Skin of body (tissue), 2 donors: ENCODE measurements around the gene AHCY. TPM values are rescaled to one million over a fixed set of nuclear protein-coding genes. Genes with fewer than 3 reads are reported as not detected.

Experiments used
- DNase-seq: peaks from one replicate; lab custom pipeline; 2025; lab: John Stamatoyannopoulos, UW
- total RNA-seq: library from RNA; depleted of rRNA; stranded (reverse); fragments of >200 nt; gene quantifications from one replicate; pipeline ENCODE4 v1.2.3, GENCODE V29; 2014

Gene AHCY
- total RNA-seq, 1 donor from 2014 or later, result 57.6 TPM

DNA sequence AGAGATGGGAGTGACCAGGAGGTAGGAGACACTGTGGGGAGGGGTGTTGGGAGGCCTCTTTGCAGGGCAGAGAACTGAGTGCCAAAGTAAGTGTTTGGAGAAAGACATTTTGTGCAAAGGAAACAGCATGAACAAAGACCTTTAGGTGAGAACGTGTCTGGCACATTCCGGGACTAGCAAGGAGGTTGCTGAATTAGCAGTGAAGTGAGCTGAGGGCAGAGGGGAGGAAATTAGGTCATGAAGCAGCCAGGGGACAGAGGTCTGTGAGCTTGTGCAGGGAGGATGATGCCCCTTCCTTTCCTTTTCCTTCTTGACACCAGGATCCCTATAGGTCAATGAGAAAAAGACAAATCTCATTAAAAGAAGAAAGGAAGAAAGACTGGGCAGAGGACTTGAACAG, 21.4 kb upstream of the AHCY start:
- no peak for DNase-seq

DNA sequence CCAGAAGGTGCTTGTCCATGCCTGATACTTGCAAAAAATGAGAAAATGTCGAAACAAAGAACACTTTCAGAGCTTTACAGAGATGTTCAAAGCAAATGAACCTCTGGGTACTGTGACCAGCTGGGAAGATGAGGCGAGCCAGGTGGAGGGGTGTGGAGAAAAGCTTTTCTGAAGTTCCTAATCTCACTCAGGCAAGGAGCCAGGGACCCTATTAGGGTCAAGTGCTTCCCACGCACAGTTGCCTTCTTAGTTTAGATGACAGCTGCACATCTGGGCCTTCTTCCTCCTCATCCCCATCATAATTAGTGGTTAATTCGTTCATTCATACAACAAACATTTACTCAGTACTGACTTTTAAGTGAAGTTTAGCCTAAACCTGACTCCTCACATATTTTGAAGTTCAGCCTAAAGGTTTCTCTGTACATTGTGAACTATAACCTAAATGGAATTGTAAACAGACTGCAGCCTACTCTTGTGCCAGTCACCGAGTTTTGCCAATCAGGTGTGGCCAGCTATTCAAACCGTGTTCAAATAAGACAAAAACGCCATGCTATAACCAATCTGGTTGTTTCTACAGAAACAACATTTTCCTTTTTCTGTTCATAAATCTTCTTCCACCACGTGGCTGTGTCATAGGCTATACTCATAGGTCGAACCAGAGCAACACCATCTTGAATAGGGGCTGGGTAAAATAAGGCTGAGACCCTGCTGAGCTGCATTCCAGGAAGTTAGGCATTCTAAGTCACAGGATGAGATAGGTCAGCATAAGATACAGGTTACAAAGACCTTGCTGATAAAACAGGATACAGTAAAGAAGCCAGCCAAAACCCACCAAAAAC, 19.3 kb upstream of the AHCY start:
- no peak for DNase-seq

DNA sequence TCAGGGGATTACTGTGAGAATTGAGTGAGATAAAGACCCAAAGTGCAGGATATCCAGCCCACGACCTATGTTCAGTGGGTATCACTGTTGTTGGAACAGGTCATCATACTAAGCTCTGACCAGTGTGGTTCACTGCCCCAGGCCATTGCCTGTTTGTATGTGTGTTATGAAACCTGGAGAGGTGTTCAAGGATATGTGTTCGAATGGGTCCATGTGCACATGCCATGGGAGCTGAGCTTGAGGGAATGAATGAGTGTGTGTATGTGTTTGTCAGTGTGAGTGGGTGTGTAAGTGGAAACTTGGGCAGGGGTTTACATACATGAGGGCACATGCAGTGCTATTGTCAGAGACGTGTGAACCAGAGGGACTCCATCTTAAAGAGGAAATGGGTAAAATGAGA, 17.7 kb upstream of the AHCY start:
- DNase-seq, result no peak

DNA sequence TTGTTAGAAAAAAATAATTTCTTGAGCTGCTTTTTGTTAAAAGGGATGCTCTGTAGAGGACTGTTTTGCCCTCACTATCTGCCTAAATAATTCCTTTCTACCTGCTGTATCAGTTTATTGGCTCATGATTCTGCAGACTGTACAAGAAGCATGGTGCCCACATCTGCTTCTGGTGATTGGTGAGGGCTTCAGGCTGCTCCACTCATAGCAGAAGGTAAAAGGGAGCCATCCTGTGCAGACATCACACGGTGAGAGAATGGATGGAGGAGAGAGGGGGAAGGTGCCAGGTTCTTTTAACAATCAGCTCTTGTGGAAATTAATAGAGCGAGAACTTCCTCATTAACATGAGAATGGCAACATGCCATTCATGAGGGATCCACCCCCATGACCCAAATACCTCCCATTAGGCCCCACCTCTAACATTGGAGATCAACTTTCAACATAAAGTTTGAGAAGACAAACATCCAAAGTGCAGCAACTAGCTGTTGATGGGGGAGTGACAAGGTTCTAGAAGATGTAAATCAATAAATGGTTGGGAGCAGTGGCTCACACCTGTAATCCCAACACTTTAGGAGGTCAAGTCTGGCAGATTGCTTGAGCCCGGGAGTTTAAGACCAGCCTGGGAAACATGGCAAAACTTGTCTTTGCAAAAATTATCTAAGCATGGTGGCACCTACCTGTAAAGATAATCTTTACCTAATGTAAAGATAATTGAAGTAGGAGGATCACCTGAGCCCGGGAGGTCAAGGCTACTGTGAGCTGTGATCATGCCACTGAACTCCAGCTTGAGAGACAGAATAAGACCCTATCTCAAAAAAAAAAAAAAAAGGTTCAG, 15.7 kb upstream of the AHCY start:
- no peak for DNase-seq

DNA sequence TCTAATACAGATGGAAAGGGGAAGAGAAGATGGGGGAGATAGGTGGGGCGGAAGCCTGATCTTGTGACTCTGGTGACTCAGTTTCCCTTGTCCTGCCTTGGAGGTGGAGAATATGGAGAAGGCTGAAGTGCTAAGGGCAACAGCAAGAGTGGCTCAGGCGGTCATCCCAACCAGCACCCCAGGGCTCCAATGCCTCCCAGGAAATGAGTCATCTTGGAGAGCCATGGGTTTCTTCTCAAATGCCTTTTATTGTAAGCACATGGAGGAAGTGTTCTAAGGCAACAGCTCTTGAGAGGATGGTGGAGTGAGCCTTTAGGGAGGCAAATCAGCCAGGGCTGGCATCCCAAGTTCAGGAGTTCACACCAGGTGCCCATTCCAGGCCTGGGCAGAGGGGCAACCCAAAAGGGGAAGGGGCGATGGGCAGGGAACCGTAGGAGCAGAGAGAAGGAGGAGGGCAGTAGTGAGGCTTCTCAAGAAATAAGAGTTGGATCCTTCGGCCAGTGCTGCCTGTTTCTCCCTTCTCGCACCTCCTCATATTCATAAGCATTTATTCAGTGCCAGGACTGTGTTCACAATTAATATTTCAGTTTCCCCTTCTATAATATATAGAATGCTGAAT, 13.2 kb upstream of the AHCY start:
- no peak for DNase-seq

DNA sequence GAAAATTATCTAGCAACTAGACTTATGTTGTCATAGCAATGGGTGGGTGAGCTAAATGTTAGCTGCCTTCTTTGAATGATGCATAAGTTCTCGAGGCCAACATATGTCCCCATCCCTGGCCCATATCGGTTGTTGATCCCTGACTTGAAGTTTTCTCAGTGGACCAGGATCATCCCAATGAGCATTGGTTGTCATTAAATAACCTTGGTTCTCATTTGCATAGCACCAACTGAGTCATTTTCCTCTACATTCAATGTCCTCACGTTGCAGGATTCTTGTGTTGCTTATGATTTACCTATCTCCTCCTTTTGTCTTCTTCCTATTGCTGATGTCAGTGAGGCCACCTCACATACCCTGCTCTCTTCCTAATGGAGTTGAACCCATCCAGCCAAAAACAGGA, 12.1 kb upstream of the AHCY start:
- DNase-seq, result no peak

DNA sequence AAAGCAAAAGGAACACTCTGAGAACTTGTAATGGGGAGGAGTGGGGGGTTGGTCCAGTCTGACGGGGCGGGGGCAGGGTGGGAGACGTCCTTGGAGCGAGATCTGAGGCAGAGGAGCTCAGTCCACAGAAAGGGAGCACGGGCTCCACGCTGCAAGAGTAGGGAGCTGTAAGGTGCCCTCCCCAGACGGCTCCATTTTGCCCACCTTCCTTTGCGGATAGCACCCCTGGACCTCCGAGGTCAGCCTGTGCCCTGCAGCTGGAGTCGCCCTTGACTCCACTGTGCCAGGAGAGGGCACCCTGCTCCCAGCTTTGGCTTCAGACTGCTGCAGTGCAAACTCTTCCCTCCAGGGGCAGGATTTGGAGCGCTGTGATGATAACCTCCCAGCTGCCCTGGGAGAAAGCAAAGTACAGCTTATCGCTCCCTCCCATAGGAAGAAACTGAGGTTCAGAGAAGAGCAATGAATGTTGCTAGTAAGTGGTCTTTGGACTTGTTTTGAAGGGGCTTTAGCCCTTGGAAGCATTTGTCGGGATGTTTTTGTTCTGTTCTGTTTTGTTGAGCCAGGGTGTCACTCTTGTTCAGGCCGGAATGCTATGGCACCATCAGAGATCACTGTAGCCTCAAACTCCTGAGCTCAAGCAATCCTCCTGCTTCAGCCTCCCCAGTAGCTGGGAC, 9.5 kb upstream of the AHCY start:
- DNase-seq, result peak; percentile 77

DNA sequence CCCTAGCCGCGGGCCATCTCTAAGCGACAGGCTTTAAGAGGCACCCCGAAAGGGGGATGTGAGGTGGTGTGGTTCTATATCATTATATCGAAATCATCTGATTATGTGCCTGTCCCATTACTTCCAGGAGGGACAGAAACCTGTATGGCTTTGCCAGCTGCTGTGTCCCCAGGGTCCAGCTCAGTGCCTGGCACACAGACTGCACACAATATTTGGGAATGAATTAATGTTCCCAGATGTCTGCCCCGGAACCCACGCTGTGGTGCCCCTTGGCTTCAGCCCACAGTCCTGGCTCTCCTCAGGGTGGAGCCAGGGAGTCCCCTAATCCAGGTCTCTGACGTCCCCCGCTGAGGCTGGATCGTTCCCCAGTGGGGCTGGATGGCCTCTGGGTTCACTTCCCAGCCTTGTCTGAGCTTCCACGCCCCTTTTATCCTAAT, 8.9 kb upstream of the AHCY start:
- DNase-seq, result no peak

DNA sequence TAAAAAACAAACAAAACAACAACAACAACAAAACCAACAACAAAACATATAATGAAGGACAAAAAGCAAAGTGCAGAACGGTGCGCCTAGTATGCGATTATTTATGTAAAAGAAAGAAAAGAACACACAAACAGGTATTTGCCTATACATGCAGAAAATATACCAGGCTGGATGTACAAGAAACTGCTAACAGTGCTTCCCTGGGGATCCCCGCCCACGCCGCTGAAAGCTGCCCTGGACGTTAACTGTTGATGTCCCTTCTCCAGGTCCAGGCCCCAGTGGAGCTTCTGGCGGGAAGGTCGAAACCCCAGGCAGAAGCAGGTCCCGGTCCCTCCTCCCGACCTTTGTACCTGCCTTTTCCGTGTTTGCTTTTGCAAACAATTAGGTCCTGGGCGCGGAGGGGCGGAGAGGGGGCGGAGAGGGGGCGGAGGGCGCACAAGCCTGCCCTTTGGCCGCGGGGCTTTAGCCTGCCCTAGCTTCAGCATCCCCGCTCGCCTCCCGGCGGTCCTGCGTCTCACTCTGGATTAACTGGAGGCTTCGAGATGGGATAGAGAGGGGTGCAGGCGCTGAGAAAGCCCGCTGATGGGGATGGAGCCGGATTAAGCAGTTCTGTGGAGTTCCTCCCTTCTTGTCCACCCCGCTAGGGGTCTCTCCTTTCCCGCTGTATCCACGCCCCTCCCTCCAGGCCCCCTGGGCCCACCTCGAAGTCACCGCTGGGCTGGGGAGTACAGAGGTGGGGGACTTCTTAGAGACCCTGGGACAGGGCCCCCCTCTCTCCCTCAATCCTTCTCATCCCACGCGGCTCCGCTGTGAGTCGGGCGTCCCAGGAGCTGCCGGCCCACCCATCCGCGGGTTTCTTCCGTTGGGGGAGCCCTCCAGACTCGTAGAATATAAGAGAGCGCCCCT, 8.2 kb upstream of the AHCY start:
- DNase-seq, result no peak

DNA sequence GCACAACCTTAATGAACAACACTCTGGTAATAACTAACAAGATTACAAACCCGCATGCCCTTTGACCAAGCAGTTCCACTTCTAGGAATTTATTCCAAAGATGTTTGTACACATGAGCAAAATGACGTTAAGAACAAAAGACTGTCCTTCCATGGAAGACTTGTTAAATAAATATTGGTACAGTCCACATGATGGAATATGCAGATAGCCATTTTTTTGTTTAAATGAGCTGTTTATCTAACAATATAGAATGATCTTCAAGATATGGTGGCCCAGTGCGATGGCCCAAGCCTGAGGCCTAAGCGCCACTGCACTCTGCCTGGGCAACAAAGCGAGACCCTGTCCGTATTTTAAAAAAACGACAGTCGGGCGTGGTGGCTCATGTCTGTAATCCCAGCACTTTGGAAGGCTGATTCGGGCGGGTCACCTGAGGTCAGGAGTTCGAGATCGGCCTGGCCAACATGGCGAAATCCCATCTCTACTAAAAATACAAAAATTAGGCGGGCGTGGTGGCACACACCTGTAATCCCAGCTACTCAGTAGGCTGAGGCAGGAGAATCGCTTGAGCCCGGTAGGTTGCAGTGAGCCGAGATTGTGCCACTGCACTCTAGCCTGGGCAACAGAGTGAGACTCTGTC, 7.4 kb upstream of the AHCY start:
- no peak for DNase-seq

DNA sequence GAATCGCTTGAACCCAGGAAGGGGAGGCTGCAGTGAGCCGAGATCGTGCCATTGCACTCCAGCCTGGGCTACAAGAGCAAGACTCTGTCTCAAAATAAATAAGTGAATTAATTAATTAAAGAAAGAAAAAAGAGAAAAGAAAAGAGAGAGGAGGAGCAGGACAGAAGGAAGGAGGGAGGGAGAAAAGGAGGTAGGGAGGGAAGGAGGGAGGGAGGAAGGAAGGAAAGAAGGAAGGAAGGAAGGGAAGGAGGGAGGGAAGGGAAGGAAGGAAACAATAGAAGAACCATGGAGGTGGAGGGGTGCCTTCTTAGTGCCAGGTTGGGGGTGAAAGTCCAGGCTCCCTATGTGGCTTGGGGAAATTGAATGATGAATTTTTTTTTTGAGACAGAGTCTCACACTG, 6.5 kb upstream of the AHCY start:
- no peak for DNase-seq

DNA sequence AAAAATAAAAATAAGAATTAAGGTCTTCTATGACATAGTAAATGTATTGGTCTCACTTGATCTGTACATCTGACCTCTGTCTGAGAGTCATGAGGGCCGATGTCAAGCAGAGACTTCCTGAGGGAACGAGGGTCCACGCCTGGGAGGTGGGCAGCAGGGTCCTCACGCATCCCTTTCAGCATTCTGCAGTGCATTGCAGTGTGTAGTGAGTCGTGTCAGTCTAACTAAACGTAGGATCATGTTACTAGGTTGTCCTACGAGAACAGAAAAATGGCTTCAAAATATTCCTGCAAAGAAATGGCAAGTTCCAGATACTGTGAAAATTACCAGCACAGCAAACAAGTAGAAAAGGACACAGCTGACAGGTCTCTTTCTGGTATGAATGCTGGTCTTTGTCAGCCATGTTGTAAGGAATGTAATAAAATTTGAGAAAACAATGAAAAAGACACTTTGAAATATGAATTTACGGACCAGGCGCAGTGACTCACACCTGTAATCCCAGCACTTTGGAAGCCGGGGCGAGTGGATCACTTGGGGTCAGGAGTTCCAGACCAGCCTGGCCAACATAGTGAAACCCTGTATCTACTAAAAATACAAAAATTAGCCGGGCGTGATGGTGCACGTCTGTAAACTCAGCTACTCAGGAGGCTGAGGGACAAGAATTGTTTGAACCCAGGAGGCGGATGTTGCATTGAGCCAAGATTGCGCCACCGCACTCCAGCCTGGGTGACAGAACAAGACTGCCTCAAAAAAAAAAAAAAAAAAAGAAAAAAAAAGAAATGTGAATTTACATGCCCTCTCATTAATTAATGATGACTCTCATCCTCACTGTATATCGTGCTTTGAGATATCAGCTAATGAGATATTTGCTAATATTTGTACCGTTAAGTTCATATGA, 2.4 kb upstream of the AHCY start:
- DNase-seq, result no peak

DNA sequence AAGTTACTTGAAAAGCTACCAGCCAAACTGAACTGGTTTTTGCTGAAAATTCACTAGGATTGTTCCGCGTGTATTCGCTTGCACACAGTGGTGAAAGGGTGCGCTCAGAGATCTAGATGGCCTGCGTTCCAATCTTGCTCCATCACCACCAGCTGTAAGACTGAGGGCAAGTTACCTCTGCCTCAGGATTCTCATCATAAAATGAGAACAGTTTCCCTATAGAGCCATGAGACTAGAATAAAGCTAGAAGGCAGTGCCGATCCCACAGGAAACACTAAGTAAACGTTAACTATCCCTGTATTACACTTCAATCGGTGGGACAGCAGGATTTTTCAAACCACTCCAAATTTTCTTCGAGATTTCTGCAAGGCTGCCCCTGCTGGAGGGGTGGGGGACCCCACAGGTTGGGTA, 838 bp downstream of the AHCY start:
- DNase-seq, result peak; percentile 45

DNA sequence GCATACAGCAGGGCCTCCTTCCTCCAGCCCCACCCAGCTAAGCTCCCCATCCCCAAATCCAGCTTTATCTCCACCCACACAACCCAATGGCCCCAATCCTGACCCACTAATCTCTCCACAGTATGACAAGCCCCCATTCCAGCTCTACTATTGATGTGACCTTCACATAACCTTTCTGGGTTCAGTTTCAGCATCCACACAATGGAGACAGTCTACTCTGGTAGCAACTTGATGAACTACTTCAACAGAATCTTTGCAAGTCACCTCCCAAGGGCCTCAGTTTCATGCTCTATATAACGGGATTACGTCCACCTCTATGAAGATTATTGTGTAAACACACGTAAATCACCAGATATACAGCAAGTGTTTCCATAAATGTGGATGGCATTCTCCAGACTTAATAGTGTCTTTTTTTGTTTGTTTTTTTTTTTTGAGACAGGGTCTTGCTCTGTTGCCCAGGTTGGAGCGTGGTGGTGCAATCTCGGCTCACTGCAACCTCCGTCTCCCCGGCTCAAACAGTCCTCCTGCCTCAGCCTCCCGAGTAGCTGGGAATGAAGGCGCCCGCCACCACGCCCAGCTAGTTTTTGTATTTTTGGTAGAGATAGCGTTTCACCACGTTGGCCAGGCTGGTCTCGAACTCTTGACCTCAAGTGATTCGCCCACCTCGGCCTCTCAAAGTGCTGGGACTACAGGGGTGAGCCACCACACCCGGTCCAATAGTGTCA, 1.4 kb downstream of the AHCY start:
- no peak for DNase-seq

DNA sequence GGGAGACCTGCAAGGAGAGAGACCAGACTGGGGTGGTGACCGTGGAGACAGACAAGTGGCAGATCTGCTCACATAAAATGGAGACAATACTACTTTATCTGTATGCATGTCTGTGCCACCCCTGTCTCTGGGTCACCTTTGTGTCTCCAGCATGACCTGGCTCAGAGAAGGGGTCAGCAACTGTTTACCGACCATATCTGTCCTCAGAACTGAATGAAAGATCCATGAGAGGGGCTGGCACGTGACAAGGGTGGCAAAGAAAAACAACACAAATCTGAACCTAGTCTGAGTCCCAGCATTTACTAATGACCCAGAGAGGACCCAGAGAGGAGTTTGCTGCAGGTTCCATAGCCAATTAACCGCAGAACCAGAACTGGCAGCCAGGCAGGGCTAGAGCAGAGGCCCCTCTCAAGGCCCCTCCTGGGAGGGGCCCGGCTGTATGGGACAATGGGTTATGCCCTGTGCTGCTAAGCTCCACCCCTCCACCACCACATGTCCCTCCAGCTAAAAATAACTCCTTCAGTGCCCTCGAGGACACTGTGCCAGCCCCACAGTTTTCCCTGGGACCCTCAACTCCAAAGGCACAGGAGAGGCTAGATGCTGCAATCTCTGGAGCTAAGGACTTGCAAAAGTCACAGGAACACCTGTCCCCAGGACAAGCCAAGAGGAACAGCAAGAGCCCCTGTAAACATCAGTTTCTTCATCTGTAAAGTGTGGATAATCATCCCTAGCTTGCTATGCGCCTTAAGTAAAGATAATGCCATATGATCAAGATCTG, 2.2 kb downstream of the AHCY start:
- DNase-seq, result no peak

DNA sequence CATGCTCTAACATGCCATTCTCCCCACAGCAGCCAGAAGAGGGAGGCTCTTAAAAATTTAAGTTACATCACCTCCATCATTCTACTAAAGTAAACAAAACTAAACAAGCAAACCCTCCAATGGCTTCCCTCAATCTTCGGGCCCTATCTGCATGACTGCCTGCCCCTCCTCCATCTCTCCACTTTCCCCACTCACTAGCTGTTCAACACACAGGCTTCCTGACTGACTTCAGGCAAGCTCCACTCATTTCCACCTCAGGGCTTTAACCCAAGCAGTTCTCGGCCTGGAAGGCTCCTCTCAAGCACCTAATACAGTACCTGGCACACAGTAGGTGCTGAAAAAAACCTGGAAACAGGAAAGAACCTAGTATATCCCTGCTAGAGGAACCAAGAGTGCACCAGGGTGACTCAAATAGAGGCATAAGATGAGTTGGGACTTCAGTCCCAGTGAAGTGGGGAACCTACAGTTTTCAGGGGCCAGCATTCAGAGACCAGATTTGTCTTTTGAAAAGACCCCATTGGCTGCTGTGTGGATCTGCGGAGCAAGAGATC, 2.8 kb downstream of the AHCY start:
- no peak for DNase-seq

DNA sequence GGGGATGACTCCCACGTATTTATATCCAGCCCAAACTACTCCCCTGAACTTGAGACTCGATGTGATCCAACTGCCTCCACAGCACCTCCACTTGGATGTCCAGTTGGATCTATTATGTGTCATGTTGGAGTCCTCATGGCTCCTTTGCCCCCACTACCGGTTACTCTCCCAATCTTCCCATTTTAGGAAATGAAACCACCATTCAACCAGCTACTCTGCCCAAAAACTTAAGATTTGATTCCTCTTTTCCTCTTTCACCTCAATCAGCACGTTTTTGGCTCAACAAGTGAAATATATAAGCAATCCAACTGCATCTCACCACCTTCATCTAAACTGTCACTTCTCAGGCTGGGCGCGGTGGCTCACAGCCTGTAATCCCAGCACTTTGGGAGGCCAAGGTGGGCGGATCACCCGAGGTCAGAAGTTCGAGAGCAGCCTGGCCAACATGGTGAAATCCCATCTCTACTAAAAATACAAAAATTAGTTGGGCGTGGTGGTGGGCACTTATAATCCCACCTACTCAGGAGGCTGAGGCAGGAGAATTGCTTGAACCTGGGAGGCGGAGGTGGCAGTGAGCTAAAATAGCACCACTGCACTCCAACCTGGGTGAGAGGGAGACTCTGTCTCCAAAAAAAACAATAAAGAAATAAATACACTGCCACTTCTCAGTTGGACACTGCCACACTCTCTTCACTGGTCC, 3.4 kb downstream of the AHCY start:
- DNase-seq, result no peak
